22Rv1 (cell line): Measurements from ENCODE around the gene SUSD3.

Source experiments
- H3K27ac ChIP-seq: fragments of 450-650 bp; 2 replicates; pipeline ENCODE4 v1.5.1; 2017
- ZFX ChIP-seq: fragments of 450-650 bp; IDR thresholded peaks from 2 replicates; pipeline ENCODE4 v1.6.1; 2017; ENCODE audit warnings: antibody characterized with exemption, borderline replicate concordance
- TF ChIP-seq, protein P1 (sequence below): fragments of 450-650 bp; IDR thresholded peaks from 2 replicates; pipeline ENCODE4 v1.5.1; 2017; ENCODE audit warnings: mild to moderate bottlenecking

The SUSD3 gene

GRCh38 chr9:93017621-93018020 is 40.9 kb upstream of the SUSD3 start:
- TF ChIP-seq ZFX, result no peak
- TF ChIP-seq, protein P1, sequence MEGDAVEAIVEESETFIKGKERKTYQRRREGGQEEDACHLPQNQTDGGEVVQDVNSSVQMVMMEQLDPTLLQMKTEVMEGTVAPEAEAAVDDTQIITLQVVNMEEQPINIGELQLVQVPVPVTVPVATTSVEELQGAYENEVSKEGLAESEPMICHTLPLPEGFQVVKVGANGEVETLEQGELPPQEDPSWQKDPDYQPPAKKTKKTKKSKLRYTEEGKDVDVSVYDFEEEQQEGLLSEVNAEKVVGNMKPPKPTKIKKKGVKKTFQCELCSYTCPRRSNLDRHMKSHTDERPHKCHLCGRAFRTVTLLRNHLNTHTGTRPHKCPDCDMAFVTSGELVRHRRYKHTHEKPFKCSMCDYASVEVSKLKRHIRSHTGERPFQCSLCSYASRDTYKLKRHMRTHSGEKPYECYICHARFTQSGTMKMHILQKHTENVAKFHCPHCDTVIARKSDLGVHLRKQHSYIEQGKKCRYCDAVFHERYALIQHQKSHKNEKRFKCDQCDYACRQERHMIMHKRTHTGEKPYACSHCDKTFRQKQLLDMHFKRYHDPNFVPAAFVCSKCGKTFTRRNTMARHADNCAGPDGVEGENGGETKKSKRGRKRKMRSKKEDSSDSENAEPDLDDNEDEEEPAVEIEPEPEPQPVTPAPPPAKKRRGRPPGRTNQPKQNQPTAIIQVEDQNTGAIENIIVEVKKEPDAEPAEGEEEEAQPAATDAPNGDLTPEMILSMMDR, result no peak
- no peak overlapping the region for H3K27ac ChIP-seq

- TF ChIP-seq, protein P1, result no peak
- TF ChIP-seq ZFX, result no peak
- no peak overlapping the region for H3K27ac ChIP-seq
These were observed 38.4 kb upstream of the SUSD3 start for GRCh38 chr9:93020151-93020550.

- TF ChIP-seq, protein P1, result no peak
- TF ChIP-seq ZFX, result no peak
- no peak overlapping the region for H3K27ac ChIP-seq
These were observed 37.5 kb upstream of the SUSD3 start for GRCh38 chr9:93020771-93021670.

DNA sequence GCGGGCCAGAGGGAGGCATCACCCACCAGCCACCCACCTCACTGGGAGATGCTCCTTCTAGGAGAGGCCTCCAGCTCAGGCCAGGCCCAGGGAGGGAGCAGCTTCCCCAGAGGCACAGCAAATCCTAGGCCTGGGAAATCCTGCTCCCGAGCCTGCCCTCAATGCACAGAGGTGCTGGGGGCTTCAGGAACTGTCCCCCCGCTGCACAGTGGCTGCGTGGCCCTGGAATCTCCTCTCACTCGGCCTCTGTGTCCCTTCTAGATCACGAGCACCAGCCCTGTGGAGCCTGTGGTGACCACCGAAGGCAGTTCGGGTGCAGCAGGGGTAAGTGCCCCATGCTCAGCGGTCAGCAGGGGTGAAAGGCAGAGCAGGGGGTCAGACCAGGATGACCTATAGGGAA is 36.4 kb upstream of the SUSD3 start:
- H3K27ac ChIP-seq, result no peak overlapping the region
- TF ChIP-seq, protein P1, result no peak
- TF ChIP-seq ZFX, result no peak

- TF ChIP-seq ZFX, result no peak
- TF ChIP-seq, protein P1, result no peak
- no peak overlapping the region for H3K27ac ChIP-seq
These were observed 35.6 kb upstream of the SUSD3 start for GRCh38 chr9:93022721-93023520.

DNA sequence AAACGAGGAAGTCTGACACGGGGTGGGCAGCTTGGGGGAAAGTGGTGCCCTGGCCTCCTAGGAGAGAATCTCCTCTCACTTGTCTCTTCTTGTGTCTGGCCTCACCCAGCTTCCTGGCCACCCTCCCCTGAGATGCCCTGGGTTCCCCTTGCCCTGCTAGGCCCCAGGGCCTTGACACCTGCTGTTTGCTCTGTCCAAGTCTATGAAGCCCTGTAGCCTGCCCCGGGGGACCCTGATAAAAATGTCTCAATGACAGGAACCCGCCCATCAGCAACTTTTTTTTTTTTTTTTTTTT is 35.0 kb upstream of the SUSD3 start:
- H3K27ac ChIP-seq, result no peak overlapping the region
- TF ChIP-seq, protein P1, result no peak
- no peak for TF ChIP-seq ZFX

DNA sequence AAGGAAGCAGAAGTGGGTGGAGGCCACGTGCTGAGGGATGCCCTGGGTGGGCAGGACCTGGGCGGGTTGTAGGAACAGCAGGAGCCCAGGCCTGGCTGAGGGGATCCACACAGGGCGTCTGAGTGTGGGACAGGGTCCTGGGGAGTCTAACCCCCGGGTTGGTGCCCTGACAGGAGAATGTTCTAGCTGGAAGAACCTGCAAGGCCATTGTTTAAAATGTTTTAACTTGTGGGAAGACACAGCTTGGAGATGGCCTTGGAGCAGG is 33.9 kb upstream of the SUSD3 start:
- TF ChIP-seq, protein P1, result no peak
- no peak for TF ChIP-seq ZFX
- no peak overlapping the region for H3K27ac ChIP-seq
